ENCODE measurements around the gene AAK1.

The AAK1 gene

GRCh38 chr2:69642709-69643601 is 584 bp downstream of the AAK1 start:
- H3K4me3 Mint-ChIP-seq: peak overlapping the region; percentile 96
- H3K4me1 Mint-ChIP-seq (ENCODE audit: low read depth): peaks cover 72% of the 10 kb centered on the region
- H3K27me3 Mint-ChIP-seq: no peaks in the 10 kb centered on the region
- H3K9me3 Mint-ChIP-seq: no peaks in the 10 kb centered on the region
- peaks cover 24% of the 10 kb centered on the region for H3K36me3 Mint-ChIP-seq (ENCODE audit: low read depth)
- H3K27ac Mint-ChIP-seq: peak overlapping the region; percentile 90

GRCh38 chr2:69641887-69642708 is 1.4 kb downstream of the AAK1 start:
- peaks cover 76% of the 10 kb centered on the region for H3K4me1 Mint-ChIP-seq (ENCODE audit: low read depth)

GRCh38 chr2:69641471-69641870 is 2.1 kb downstream of the AAK1 start:
- H3K27ac Mint-ChIP-seq: peak overlapping the region; percentile 90
- peak overlapping the region; percentile 96 for H3K4me3 Mint-ChIP-seq
- no peaks in the 10 kb centered on the region for H3K27me3 Mint-ChIP-seq
- H3K9me3 Mint-ChIP-seq: no peaks in the 10 kb centered on the region
- H3K36me3 Mint-ChIP-seq (ENCODE audit: low read depth): peaks cover 33% of the 10 kb centered on the region
- peaks cover 73% of the 10 kb centered on the region for H3K4me1 Mint-ChIP-seq (ENCODE audit: low read depth)

More at GRCh38 chr2:69641887-69642708, 1.4 kb downstream of the AAK1 start:
- peak overlapping the region; percentile 90 for H3K27ac Mint-ChIP-seq
- H3K4me3 Mint-ChIP-seq: peak overlapping the region; percentile 96
- no peaks in the 10 kb centered on the region for H3K9me3 Mint-ChIP-seq
- H3K36me3 Mint-ChIP-seq (ENCODE audit: low read depth): peaks cover 31% of the 10 kb centered on the region
- no peaks in the 10 kb centered on the region for H3K27me3 Mint-ChIP-seq

DNA sequence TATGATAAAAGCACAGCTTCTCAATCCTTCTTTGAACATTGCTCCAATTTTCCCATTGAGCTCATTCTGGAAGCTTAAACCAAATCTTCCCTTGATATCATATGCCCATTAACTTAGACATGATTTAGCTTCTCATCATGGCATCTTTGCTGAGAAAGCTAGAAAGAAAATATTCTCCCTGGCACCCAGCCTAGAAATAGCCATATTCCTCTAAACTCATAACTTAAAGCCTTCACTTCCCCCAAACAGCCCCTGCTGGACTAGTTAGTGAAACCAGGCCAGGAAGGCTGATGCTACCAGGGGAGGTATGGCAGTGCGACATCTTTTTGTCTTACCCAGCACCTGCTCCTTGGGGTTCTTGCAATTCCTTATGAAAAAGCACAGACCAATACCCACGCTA is 4.3 kb downstream of the AAK1 start:
- H3K27me3 Mint-ChIP-seq: no peaks in the 10 kb centered on the region
- peak overlapping the region; percentile 73 for H3K27ac Mint-ChIP-seq

DNA sequence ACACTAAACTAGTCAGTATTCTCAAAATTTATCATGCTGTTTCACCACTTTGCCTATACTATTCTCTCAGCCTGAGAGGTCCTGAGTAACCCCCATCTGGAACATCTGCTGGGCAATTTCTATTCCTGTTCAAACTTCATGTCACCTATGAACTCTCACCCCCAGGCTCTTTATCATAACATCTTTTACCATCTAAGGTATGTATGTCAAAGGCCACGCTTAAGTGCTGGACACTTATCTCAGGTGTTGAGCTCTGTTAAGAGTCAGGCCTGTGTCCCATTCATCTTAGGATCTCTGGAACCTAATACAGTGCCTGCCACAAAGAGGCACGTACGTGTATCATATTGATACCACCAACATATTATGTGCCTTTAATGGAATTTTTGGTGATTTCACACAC is 4.9 kb downstream of the AAK1 start:
- Mint-ChIP-seq H3K4me3 (peak overlapping the region; percentile 39), H3K27me3 (no peaks in the 10 kb centered on the region), H3K9me3 (no peaks in the 10 kb centered on the region), H3K27ac (peak overlapping the region; percentile 40), H3K36me3 (ENCODE audit: low read depth) (peaks cover 38% of the 10 kb centered on the region), H3K4me1 (ENCODE audit: low read depth) (peaks cover 72% of the 10 kb centered on the region)

More for the DNA sequence above, 4.3 kb downstream of the AAK1 start:
- Mint-ChIP-seq H3K36me3 (ENCODE audit: low read depth) (peaks cover 38% of the 10 kb centered on the region), H3K4me3 (peak overlapping the region; percentile 96), H3K4me1 (ENCODE audit: low read depth) (peaks cover 70% of the 10 kb centered on the region), H3K9me3 (no peaks in the 10 kb centered on the region)

DNA sequence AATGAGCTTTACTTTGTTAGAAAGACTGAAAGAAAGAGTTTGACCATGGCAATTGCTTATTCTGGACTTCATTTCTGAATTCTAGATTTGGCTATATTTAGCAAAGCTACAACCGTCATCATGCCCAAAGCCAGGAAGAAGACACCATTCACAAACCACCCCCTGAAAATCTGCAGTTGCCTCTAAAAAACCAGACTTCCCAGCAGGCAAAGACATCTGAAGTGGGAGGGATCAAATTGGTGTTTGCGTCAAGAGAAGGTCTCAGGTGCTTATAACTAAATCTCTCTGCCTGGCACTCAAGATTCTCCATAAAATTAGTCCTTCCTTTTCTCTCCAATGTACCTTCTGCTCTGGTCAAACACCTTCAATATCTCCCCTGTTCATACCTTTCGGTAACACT is 5.6 kb downstream of the AAK1 start:
- Mint-ChIP-seq H3K27me3 (no peaks in the 10 kb centered on the region), H3K9me3 (no peaks in the 10 kb centered on the region), H3K4me3 (peak overlapping the region; percentile 22), H3K27ac (peak overlapping the region; percentile 40), H3K36me3 (ENCODE audit: low read depth) (peaks cover 38% of the 10 kb centered on the region), H3K4me1 (ENCODE audit: low read depth) (peaks cover 72% of the 10 kb centered on the region)

DNA sequence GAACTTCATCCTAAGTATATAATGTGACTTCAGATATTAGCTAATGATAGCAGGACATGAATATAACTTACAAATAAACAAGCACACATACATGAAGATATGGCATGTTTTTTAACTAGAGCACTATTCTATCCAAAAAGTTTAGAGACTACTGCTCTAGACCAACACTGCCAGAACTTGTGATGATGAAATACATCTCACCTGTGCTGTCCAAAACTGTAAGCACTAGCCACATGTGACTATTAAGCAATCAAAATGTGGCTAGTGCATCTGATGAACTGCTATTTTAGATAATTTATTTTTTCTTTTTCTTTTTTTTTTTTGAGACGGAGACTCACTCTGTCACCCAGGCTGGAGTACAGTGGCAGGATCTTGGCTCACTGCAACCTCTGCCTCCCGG is 7.1 kb downstream of the AAK1 start:
- Mint-ChIP-seq H3K4me3 (no peak overlapping the region), H3K36me3 (ENCODE audit: low read depth) (peaks cover 34% of the 10 kb centered on the region), H3K27me3 (no peaks in the 10 kb centered on the region), H3K9me3 (no peaks in the 10 kb centered on the region), H3K27ac (no peak overlapping the region), H3K4me1 (ENCODE audit: low read depth) (peaks cover 74% of the 10 kb centered on the region)

DNA sequence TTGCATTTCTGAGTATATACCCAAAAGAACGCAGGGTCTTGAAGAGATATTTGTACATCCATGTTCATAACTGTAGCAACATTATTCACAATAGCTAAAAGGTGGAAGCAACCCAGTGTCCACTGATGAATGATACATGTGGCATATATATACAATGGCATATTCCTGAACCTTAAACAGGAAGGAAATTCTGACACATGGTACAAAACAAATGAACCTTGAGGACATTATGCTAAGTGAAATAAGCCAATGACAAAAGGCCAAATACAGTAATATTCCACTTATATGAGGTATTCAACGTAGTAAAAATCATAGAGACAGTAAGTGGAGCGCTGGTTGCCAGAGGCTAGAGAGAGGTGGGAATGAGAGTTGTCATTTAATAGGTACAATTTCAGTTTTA is 8.1 kb downstream of the AAK1 start:
- Mint-ChIP-seq H3K9me3 (no peaks in the 10 kb centered on the region), H3K4me3 (no peak overlapping the region), H3K27me3 (no peaks in the 10 kb centered on the region), H3K27ac (peak overlapping the region; percentile 34), H3K4me1 (ENCODE audit: low read depth) (peaks cover 64% of the 10 kb centered on the region), H3K36me3 (ENCODE audit: low read depth) (peaks cover 30% of the 10 kb centered on the region)

GRCh38 chr2:69634196-69634821 is 9.2 kb downstream of the AAK1 start:
- Mint-ChIP-seq H3K27me3 (no peaks in the 10 kb centered on the region), H3K9me3 (no peaks in the 10 kb centered on the region), H3K36me3 (ENCODE audit: low read depth) (peaks cover 27% of the 10 kb centered on the region), H3K4me1 (ENCODE audit: low read depth) (peaks cover 53% of the 10 kb centered on the region), H3K27ac (peak overlapping the region; percentile 2), H3K4me3 (no peak overlapping the region)

- H3K27ac Mint-ChIP-seq: peak overlapping the region; percentile 70
Observed at GRCh38 chr2:69631402-69631801, 12.1 kb downstream of the AAK1 start.

GRCh38 chr2:69629921-69630608 is 13.5 kb downstream of the AAK1 start:
- H3K4me3 Mint-ChIP-seq: no peak overlapping the region
- H3K36me3 Mint-ChIP-seq (ENCODE audit: low read depth): peaks cover 4% of the 10 kb centered on the region
- H3K27ac Mint-ChIP-seq: peak overlapping the region; percentile 70
- H3K9me3 Mint-ChIP-seq: no peaks in the 10 kb centered on the region
- H3K27me3 Mint-ChIP-seq: no peaks in the 10 kb centered on the region
- peaks cover 18% of the 10 kb centered on the region for H3K4me1 Mint-ChIP-seq (ENCODE audit: low read depth)

More at GRCh38 chr2:69631402-69631801, 12.1 kb downstream of the AAK1 start:
- Mint-ChIP-seq H3K9me3 (no peaks in the 10 kb centered on the region), H3K36me3 (ENCODE audit: low read depth) (peaks cover 8% of the 10 kb centered on the region), H3K4me1 (ENCODE audit: low read depth) (peaks cover 28% of the 10 kb centered on the region), H3K4me3 (no peak overlapping the region), H3K27me3 (no peaks in the 10 kb centered on the region)

DNA sequence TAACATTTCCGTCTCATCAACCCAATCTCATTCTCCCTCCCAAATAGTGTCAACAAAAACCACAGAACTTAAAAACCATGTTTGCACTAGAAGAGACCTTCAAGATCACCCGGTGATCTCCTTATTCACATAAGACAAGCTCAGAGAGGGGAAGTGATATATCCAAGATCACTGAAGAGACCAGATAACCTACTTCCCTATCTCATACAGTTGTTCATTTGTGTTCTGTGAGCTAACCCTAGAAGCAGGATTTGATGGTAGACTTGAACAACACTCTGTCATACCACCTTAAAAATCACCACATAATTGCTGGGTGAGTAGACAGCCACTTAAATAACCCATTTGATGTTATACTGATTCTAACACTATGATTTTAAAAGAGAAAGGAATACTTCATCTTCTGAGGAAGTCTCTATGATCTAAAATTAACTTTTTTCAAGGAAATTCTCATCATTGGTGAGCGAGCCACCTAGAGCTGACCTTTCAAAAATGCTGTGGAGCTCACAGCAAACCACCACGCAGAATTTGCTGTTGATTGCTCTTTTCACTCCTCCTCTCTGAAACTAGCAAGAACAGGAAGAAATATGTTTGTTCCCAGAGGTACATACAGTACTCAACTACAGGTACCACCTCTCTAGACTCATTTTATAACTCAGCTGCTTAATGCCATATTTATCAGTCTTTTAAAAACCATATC is 15.1 kb downstream of the AAK1 start:
- H3K4me1 Mint-ChIP-seq (ENCODE audit: low read depth): peaks cover 7% of the 10 kb centered on the region
- H3K27ac Mint-ChIP-seq: no peak overlapping the region
- no peaks in the 10 kb centered on the region for H3K9me3 Mint-ChIP-seq
- no peaks in the 10 kb centered on the region for H3K27me3 Mint-ChIP-seq
- no peak overlapping the region for H3K4me3 Mint-ChIP-seq
- peaks cover 4% of the 10 kb centered on the region for H3K36me3 Mint-ChIP-seq (ENCODE audit: low read depth)

DNA sequence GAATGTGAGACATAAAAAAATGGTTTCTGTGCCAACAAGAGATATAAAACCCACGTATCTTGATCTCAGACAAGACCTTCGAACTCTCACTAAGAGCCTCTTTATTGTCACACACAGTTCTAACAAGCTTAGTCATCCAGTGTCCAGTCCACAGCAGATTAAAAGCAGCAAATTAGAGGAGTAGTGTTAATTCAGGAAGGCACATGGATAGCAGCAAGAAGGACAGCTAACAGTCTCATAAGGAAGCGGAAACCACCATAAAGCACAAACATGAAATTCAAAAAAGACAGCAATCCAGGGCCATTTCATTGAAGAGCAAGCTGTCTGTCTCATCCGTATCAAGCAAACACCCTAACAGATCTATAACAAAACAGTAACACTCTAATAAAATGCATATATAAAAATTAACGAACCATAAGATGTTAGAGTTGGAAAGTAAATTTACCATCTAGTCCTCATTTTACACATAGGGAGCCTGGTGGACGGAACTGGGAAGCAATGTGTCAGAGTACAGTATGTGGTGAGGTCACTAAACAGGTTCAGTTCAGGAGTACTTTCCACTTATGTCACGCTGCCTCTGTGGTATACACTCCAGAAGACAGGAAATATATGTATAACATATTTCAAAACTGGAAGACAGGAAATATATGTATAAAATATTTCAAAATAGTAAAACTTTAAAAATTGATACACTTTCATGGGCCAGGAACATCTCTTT is 18.3 kb downstream of the AAK1 start:
- H3K27ac Mint-ChIP-seq: no peak overlapping the region
- H3K27me3 Mint-ChIP-seq: no peaks in the 10 kb centered on the region
- H3K4me3 Mint-ChIP-seq: no peak overlapping the region
- no peaks in the 10 kb centered on the region for H3K4me1 Mint-ChIP-seq (ENCODE audit: low read depth)
- no peaks in the 10 kb centered on the region for H3K9me3 Mint-ChIP-seq
- H3K36me3 Mint-ChIP-seq (ENCODE audit: low read depth): peaks cover 9% of the 10 kb centered on the region

Data from stimulated activated naive CD8-positive, alpha-beta T cell treated with anti-CD3 and anti-CD28 coated beads, Interleukin-15, Interleukin-2, amounts not matched to agents 100 ng/mL and 50 ng/mL, for 24 hours (primary cell).